ENCODE results near the gene GALNT3.

Gene GALNT3

DNA sequence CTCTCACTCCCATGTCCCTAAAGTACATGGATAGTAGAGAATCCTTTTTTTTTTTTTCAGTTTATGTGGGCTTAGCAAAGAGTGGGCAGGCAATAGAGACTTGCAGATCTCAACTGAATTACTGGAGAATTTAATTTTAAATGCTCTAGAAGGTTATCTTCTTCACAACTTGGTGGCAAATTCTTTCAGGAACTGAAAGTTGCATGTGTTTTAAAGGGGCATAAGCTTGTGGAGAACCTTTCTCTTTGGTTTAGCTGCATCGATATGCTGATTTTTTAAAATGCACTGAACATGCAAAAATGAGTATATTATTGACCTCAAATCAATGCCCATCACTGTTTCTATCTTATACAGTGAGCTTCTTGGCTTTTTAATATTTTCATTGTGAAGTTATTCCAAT lies 24.9 kb upstream of the GALNT3 start:
- Histone ChIP-seq H3K4me3 (ENCODE audit: low read depth in 1 of 2, low read length in 2 of 2) (no peak overlapping the region), H3K9ac (ENCODE audit: low read length) (no peak overlapping the region), H3K27ac (ENCODE audit: low read depth, low read length) (no peak overlapping the region), H3K4me1 (ENCODE audit: insufficient read depth, low read length) (no peaks in the 10 kb centered on the region), H3K36me3 (ENCODE audit: insufficient read depth, low read length) (no peaks in the 10 kb centered on the region), H3K9me3 (ENCODE audit: low read length) (no peaks in the 10 kb centered on the region), H3K27me3 (ENCODE audit: control insufficient read depth in 1 of 2, insufficient read depth in 2 of 2, low read length in 2 of 2) (no peaks in the 10 kb centered on the region)

- Histone ChIP-seq H3K36me3 (ENCODE audit: insufficient read depth, low read length) (no peaks in the 10 kb centered on the region), H3K27me3 (ENCODE audit: control insufficient read depth in 1 of 2, insufficient read depth in 2 of 2, low read length in 2 of 2) (no peaks in the 10 kb centered on the region), H3K4me3 (ENCODE audit: low read depth in 1 of 2, low read length in 2 of 2) (no peak overlapping the region), H3K4me1 (ENCODE audit: insufficient read depth, low read length) (no peaks in the 10 kb centered on the region), H3K27ac (ENCODE audit: low read depth, low read length) (no peak overlapping the region), H3K9ac (ENCODE audit: low read length) (no peak overlapping the region), H3K9me3 (ENCODE audit: low read length) (no peaks in the 10 kb centered on the region)
These were observed 21.5 kb upstream of the GALNT3 start for GRCh38 chr2:165815299-165816141.

- no peaks in the 10 kb centered on the region for H3K27me3 ChIP-seq (ENCODE audit: control insufficient read depth in 1 of 2, insufficient read depth in 2 of 2, low read length in 2 of 2)
- H3K4me3 ChIP-seq (ENCODE audit: low read depth in 1 of 2, low read length in 2 of 2), result no peak overlapping the region
- H3K36me3 ChIP-seq (ENCODE audit: insufficient read depth, low read length), result no peaks in the 10 kb centered on the region
- no peaks in the 10 kb centered on the region for H3K4me1 ChIP-seq (ENCODE audit: insufficient read depth, low read length)
- no peak overlapping the region for H3K9ac ChIP-seq (ENCODE audit: low read length)
- no peak overlapping the region for H3K27ac ChIP-seq (ENCODE audit: low read depth, low read length)
- no peaks in the 10 kb centered on the region for H3K9me3 ChIP-seq (ENCODE audit: low read length)
These were observed 20.4 kb upstream of the GALNT3 start for GRCh38 chr2:165814473-165814872.

GRCh38 chr2:165811592-165812370 lies 17.7 kb upstream of the GALNT3 start:
- Histone ChIP-seq H3K36me3 (ENCODE audit: insufficient read depth, low read length) (no peaks in the 10 kb centered on the region), H3K9ac (ENCODE audit: low read length) (no peak overlapping the region), H3K27ac (ENCODE audit: low read depth, low read length) (no peak overlapping the region), H3K4me3 (ENCODE audit: low read depth in 1 of 2, low read length in 2 of 2) (no peak overlapping the region), H3K27me3 (ENCODE audit: control insufficient read depth in 1 of 2, insufficient read depth in 2 of 2, low read length in 2 of 2) (no peaks in the 10 kb centered on the region), H3K9me3 (ENCODE audit: low read length) (no peaks in the 10 kb centered on the region), H3K4me1 (ENCODE audit: insufficient read depth, low read length) (no peaks in the 10 kb centered on the region)

GRCh38 chr2:165810418-165810817 lies 16.4 kb upstream of the GALNT3 start:
- H3K27ac ChIP-seq (ENCODE audit: low read depth, low read length), result no peak overlapping the region
- no peaks in the 10 kb centered on the region for H3K9me3 ChIP-seq (ENCODE audit: low read length)
- no peaks in the 10 kb centered on the region for H3K36me3 ChIP-seq (ENCODE audit: insufficient read depth, low read length)
- no peak overlapping the region for H3K4me3 ChIP-seq (ENCODE audit: low read depth in 1 of 2, low read length in 2 of 2)
- H3K27me3 ChIP-seq (ENCODE audit: control insufficient read depth in 1 of 2, insufficient read depth in 2 of 2, low read length in 2 of 2), result no peaks in the 10 kb centered on the region
- H3K4me1 ChIP-seq (ENCODE audit: insufficient read depth, low read length), result no peaks in the 10 kb centered on the region
- H3K9ac ChIP-seq (ENCODE audit: low read length), result no peak overlapping the region

- Histone ChIP-seq H3K27me3 (ENCODE audit: control insufficient read depth in 1 of 2, insufficient read depth in 2 of 2, low read length in 2 of 2) (no peaks in the 10 kb centered on the region), H3K36me3 (ENCODE audit: insufficient read depth, low read length) (no peaks in the 10 kb centered on the region), H3K27ac (ENCODE audit: low read depth, low read length) (no peak overlapping the region), H3K4me1 (ENCODE audit: insufficient read depth, low read length) (no peaks in the 10 kb centered on the region), H3K9ac (ENCODE audit: low read length) (no peak overlapping the region), H3K4me3 (ENCODE audit: low read depth in 1 of 2, low read length in 2 of 2) (no peak overlapping the region), H3K9me3 (ENCODE audit: low read length) (no peaks in the 10 kb centered on the region)
These were observed 10.7 kb upstream of the GALNT3 start for GRCh38 chr2:165804719-165805118.

DNA sequence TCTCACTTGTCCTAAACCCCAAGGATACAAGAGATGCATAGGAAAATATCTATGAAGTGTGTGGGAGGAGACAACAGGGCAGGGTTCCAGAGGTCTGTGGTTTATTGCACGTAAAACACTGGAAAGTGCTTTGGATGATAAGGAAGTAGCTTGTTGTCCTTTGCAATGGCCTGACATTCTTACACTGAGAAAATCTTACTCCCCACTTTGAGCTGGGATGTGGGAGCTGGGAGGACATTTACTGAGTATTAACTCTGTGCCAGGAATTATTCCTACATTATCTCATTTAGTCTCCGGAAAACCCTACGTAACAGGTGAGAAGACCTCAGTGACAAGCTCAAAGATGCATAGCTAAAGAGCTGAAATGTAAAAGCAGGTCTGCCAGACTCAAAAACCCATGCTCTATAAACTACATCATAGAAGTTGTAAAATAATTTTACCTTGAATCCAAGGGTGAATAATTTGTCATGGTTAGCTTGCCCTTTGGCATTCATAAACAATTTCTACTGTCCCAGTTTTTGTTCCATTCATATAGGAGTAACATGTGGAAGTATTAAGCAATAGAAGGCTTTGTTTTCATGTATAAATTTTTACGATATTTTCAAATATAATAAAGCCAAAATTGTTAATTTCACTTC lies 9.2 kb upstream of the GALNT3 start:
- Histone ChIP-seq H3K4me1 (ENCODE audit: insufficient read depth, low read length) (no peaks in the 10 kb centered on the region), H3K4me3 (ENCODE audit: low read depth in 1 of 2, low read length in 2 of 2) (no peak overlapping the region), H3K27me3 (ENCODE audit: control insufficient read depth in 1 of 2, insufficient read depth in 2 of 2, low read length in 2 of 2) (no peaks in the 10 kb centered on the region), H3K27ac (ENCODE audit: low read depth, low read length) (no peak overlapping the region), H3K36me3 (ENCODE audit: insufficient read depth, low read length) (no peaks in the 10 kb centered on the region), H3K9me3 (ENCODE audit: low read length) (no peaks in the 10 kb centered on the region), H3K9ac (ENCODE audit: low read length) (no peak overlapping the region)

- Histone ChIP-seq H3K36me3 (ENCODE audit: insufficient read depth, low read length) (no peaks in the 10 kb centered on the region), H3K27ac (ENCODE audit: low read depth, low read length) (no peak overlapping the region), H3K27me3 (ENCODE audit: control insufficient read depth in 1 of 2, insufficient read depth in 2 of 2, low read length in 2 of 2) (no peaks in the 10 kb centered on the region), H3K9me3 (ENCODE audit: low read length) (no peaks in the 10 kb centered on the region), H3K9ac (ENCODE audit: low read length) (no peak overlapping the region), H3K4me1 (ENCODE audit: insufficient read depth, low read length) (no peaks in the 10 kb centered on the region), H3K4me3 (ENCODE audit: low read depth in 1 of 2, low read length in 2 of 2) (no peak overlapping the region)
These were observed 7.1 kb upstream of the GALNT3 start for GRCh38 chr2:165801176-165801575.

DNA sequence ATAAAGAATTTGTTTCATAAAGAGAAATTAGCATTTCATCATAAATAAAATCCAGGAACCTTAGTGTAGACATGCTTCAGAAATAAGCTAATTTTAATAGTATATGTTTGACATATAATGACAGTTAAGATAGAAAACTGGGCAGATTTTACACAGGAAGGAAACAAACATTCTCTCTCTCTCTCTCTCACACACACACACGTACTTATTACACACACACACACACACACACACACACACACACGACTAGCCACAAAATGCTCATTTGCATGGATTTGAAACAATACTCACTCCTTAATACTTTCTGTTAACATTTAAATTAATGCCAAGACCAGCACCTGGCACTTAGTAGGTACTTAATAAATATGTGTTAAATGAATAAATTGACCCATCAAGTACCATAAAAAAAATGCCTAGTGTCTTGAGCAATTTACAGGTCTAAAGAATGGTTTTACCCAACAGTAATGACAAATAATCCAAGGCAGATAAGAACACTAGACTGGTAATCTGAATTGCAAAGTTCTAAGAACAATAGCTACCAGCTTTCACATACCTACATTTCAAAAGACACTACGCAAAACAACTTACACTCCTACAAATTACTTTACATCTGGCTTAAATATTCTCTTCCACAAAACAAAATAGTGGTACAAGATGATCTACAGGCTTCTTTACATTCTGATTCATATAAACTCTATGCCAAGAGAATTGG lies 2.9 kb upstream of the GALNT3 start:
- Histone ChIP-seq H3K4me3 (ENCODE audit: low read depth in 1 of 2, low read length in 2 of 2) (no peak overlapping the region), H3K4me1 (ENCODE audit: insufficient read depth, low read length) (no peaks in the 10 kb centered on the region), H3K36me3 (ENCODE audit: insufficient read depth, low read length) (no peaks in the 10 kb centered on the region), H3K27me3 (ENCODE audit: control insufficient read depth in 1 of 2, insufficient read depth in 2 of 2, low read length in 2 of 2) (peaks cover 9 to 16% of the 10 kb centered on the region in 2 donors), H3K27ac (ENCODE audit: low read depth, low read length) (no peak overlapping the region), H3K9ac (ENCODE audit: low read length) (no peak overlapping the region), H3K9me3 (ENCODE audit: low read length) (no peaks in the 10 kb centered on the region)

GRCh38 chr2:165796129-165796528 lies 2.1 kb upstream of the GALNT3 start:
- Histone ChIP-seq H3K9ac (ENCODE audit: low read length) (no peak overlapping the region), H3K9me3 (ENCODE audit: low read length) (no peaks in the 10 kb centered on the region), H3K4me1 (ENCODE audit: insufficient read depth, low read length) (no peaks in the 10 kb centered on the region), H3K27me3 (ENCODE audit: control insufficient read depth in 1 of 2, insufficient read depth in 2 of 2, low read length in 2 of 2) (peaks cover 9 to 16% of the 10 kb centered on the region in 2 donors), H3K36me3 (ENCODE audit: insufficient read depth, low read length) (no peaks in the 10 kb centered on the region), H3K27ac (ENCODE audit: low read depth, low read length) (no peak overlapping the region), H3K4me3 (ENCODE audit: low read depth in 1 of 2, low read length in 2 of 2) (no peak overlapping the region)

DNA sequence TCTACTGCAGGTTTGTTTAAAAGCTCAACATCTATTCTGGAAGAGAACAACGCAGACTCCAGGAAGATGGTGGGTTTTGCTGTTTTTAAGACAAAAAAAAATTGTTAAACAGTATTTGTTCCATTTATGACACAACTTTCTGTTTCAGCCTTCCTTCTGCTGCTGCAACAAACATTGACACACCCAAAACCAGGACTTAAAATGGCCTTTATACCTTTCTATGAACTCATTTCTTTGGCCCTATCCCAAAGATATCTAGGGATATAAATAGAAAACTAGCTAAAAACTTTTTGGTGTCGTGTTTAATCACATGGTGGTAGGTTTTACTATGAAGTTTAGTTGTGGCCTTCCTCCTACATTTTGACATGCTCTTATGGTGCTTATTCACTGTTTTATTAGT lies 964 bp upstream of the GALNT3 start:
- Histone ChIP-seq H3K9ac (ENCODE audit: low read length) (no peak overlapping the region), H3K36me3 (ENCODE audit: insufficient read depth, low read length) (no peaks in the 10 kb centered on the region)

More for the DNA sequence above, 964 bp upstream of the GALNT3 start:
- peak overlapping the region in 1 of 2 donors; percentile 60 for H3K4me3 ChIP-seq (ENCODE audit: low read depth in 1 of 2, low read length in 2 of 2)
- H3K4me1 ChIP-seq (ENCODE audit: insufficient read depth, low read length), result no peaks in the 10 kb centered on the region
- peaks cover 9 to 16% of the 10 kb centered on the region in 2 donors for H3K27me3 ChIP-seq (ENCODE audit: control insufficient read depth in 1 of 2, insufficient read depth in 2 of 2, low read length in 2 of 2)
- H3K9me3 ChIP-seq (ENCODE audit: low read length), result no peaks in the 10 kb centered on the region
- H3K27ac ChIP-seq (ENCODE audit: low read depth, low read length), result no peak overlapping the region

All from muscle layer of colon (tissue), 2 donors.